OCI-LY1 (cell line): Measurements from ENCODE around the gene TEX10.

Experiments used
- EZH2 ChIP-seq: fragments of 200-600 bp; sonication (generic), shearing (Covaris generic); IDR thresholded peaks from 2 replicates; pipeline ENCODE4 v1.8.0; 2017; ENCODE audit warnings: borderline replicate concordance, mixed run types, mild to moderate bottlenecking, antibody characterized with exemption, low read length, moderate library complexity, mixed read lengths
- TF ChIP-seq, protein P1 (sequence below): fragments of 200-600 bp; sonication (generic), shearing (Covaris generic); IDR thresholded peaks from 2 replicates; pipeline ENCODE4 v1.5.1; 2017; ENCODE audit warnings: mild to moderate bottlenecking, antibody characterized with exemption, low read length, moderate library complexity, mixed read lengths

DNA sequence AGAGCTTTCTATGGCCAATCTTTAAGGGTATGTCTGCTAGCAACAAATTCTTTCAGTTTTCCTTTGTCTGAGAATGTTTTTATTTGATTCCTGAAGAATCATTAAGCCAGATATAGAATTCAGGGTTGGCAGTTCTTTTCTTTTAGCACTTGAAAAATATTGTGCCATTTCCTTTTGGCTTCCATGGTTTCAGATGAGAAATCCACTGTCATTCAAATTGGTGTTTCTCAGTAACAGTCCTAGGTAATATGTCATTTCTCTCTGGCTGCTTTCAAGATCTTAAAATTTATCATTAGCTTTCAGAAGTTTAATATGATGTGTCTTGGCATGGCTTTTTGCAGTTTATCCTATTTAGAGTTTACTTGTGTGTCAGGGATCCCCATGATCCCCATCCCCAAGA, 67.7 kb downstream of the TEX10 start:
- TF ChIP-seq, protein P1, sequence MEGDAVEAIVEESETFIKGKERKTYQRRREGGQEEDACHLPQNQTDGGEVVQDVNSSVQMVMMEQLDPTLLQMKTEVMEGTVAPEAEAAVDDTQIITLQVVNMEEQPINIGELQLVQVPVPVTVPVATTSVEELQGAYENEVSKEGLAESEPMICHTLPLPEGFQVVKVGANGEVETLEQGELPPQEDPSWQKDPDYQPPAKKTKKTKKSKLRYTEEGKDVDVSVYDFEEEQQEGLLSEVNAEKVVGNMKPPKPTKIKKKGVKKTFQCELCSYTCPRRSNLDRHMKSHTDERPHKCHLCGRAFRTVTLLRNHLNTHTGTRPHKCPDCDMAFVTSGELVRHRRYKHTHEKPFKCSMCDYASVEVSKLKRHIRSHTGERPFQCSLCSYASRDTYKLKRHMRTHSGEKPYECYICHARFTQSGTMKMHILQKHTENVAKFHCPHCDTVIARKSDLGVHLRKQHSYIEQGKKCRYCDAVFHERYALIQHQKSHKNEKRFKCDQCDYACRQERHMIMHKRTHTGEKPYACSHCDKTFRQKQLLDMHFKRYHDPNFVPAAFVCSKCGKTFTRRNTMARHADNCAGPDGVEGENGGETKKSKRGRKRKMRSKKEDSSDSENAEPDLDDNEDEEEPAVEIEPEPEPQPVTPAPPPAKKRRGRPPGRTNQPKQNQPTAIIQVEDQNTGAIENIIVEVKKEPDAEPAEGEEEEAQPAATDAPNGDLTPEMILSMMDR: no peak
- TF ChIP-seq EZH2: no peak
